Activated naive CD8-positive, alpha-beta T cell treated with anti-CD3 and anti-CD28 coated beads, Interleukin-2, amount 10 ng/mL, durations not matched to agents 7 days and 5 days (primary cell): ENCODE measurements around the gene TGFBR1. TPM values are rescaled to one million over a fixed set of nuclear protein-coding genes. Genes with fewer than 3 reads are reported as not detected.

ENCODE experiments used
- ATAC-seq: fragments of 150-1000 bp; cut with Tn5 transposase; one replicate; pipeline ENCODE4 v1.10.0; 2021; ENCODE audit warnings: low read depth, moderate library complexity
- POLR2A ChIA-PET: fragments of 350-600 bp; sonication (Branson Sonifier 250); formaldehyde crosslinking; loops from one replicate; lab custom pipeline; 2021; ENCODE audit warnings: antibody characterized with exemption; lab: Charles Lee
- DNase-seq: peaks from one replicate; pipeline ENCODE4 v3.0.0; 2021
- H3K27ac Mint-ChIP-seq: one replicate; pipeline ENCODE4 v1.8.0; 2022; ENCODE audit warnings: mild to moderate bottlenecking, mixed read lengths
- H3K27me3 Mint-ChIP-seq: one replicate; pipeline ENCODE4 v1.8.0; 2022; ENCODE audit warnings: mild to moderate bottlenecking, moderate library complexity, mixed read lengths
- H3K36me3 Mint-ChIP-seq: one replicate; pipeline ENCODE4 v1.8.0; 2021; ENCODE audit warnings: mild to moderate bottlenecking, mixed read lengths
- H3K4me1 Mint-ChIP-seq: one replicate; pipeline ENCODE4 v1.8.0; 2021; ENCODE audit warnings: mixed read lengths
- H3K4me3 Mint-ChIP-seq: one replicate; pipeline ENCODE4 v1.8.0; 2022; ENCODE audit warnings: mild to moderate bottlenecking, moderate library complexity, mixed read lengths
- H3K9me3 Mint-ChIP-seq: one replicate; pipeline ENCODE4 v1.8.0; 2021; ENCODE audit warnings: mixed read lengths
- total RNA-seq, 2 experiments: library from RNA; stranded (reverse); gene quantifications; one replicate each; pipeline ENCODE4 v1.2.3, GENCODE V29; 2021

TGFBR1 gene
- total RNA-seq, 2 experiments from 2014 or later = 82.7 to 83.5 TPM

GRCh38 chr9:99147177-99147576 is 42.3 kb downstream of the TGFBR1 start:
- ATAC-seq (no peak), DNase-seq (no peak)
- POLR2A ChIA-PET = interaction anchor here (1.4 kb wide), 1 partner anchor 28 kb away, joined by 4 read pairs; no protein-coding TSS in a partner anchor
- Mint-ChIP-seq H3K4me3 (no peak overlapping the region), H3K27me3 (no peaks in the 10 kb centered on the region), H3K4me1 (peaks cover 38% of the 10 kb centered on the region), H3K27ac (no peak overlapping the region), H3K9me3 (no peaks in the 10 kb centered on the region), H3K36me3 (peaks cover 68% of the 10 kb centered on the region)

GRCh38 chr9:99150451-99151171 is 45.7 kb downstream of the TGFBR1 start:
- no peak for DNase-seq
- H3K4me3 Mint-ChIP-seq = peak overlapping the region; percentile 59

GRCh38 chr9:99154356-99154755 is 49.4 kb downstream of the TGFBR1 start:
- no peak for DNase-seq
- no peaks in the 10 kb centered on the region for H3K9me3 Mint-ChIP-seq
- ATAC-seq = no peak
- peaks cover 34% of the 10 kb centered on the region for H3K36me3 Mint-ChIP-seq
- H3K4me1 Mint-ChIP-seq = peaks cover 26% of the 10 kb centered on the region
- peaks cover 12% of the 10 kb centered on the region for H3K27me3 Mint-ChIP-seq
- no peak overlapping the region for H3K4me3 Mint-ChIP-seq
- no peak overlapping the region for H3K27ac Mint-ChIP-seq
- POLR2A ChIA-PET = no interaction called here

More at GRCh38 chr9:99150451-99151171, 45.7 kb downstream of the TGFBR1 start:
- POLR2A ChIA-PET = interaction anchor here (0.5 to 1.6 kb wide), 6 partner anchors 10 to 138 kb away, joined by 3 to 6 read pairs (median 3); partner anchors contain the start of gene TGFBR1
- Mint-ChIP-seq H3K4me1 (peaks cover 38% of the 10 kb centered on the region), H3K27ac (peak overlapping the region; percentile 72), H3K27me3 (no peaks in the 10 kb centered on the region), H3K36me3 (peaks cover 61% of the 10 kb centered on the region), H3K9me3 (no peaks in the 10 kb centered on the region)
- peak; percentile 89 for ATAC-seq

- no peaks in the 10 kb centered on the region for H3K9me3 Mint-ChIP-seq
- POLR2A ChIA-PET = no interaction called here
- peaks cover 19% of the 10 kb centered on the region for H3K27me3 Mint-ChIP-seq
- H3K4me1 Mint-ChIP-seq = peaks cover 21% of the 10 kb centered on the region
- no peak overlapping the region for H3K27ac Mint-ChIP-seq
- no peak overlapping the region for H3K4me3 Mint-ChIP-seq
- H3K36me3 Mint-ChIP-seq = peaks cover 29% of the 10 kb centered on the region
- ATAC-seq = no peak
- DNase-seq = no peak
These were observed 50.8 kb downstream of the TGFBR1 start for GRCh38 chr9:99155736-99156135.

- Mint-ChIP-seq H3K27me3 (peaks cover 19% of the 10 kb centered on the region), H3K36me3 (peaks cover 10% of the 10 kb centered on the region), H3K9me3 (no peaks in the 10 kb centered on the region), H3K4me1 (peaks cover 21% of the 10 kb centered on the region), H3K27ac (no peak overlapping the region), H3K4me3 (no peak overlapping the region)
- ATAC-seq = no peak
- POLR2A ChIA-PET = no interaction called here
- DNase-seq = no peak
These were observed 53.7 kb downstream of the TGFBR1 start for GRCh38 chr9:99158629-99159028.

- no peak overlapping the region for H3K4me3 Mint-ChIP-seq
- no peaks in the 10 kb centered on the region for H3K9me3 Mint-ChIP-seq
- peaks cover 19% of the 10 kb centered on the region for H3K27me3 Mint-ChIP-seq
- H3K36me3 Mint-ChIP-seq = no peaks in the 10 kb centered on the region
- H3K27ac Mint-ChIP-seq = no peak overlapping the region
- no peak for ATAC-seq
- POLR2A ChIA-PET = interaction anchor here (1.1 kb wide), 1 partner anchor 10 kb away, joined by 3 read pairs; no protein-coding TSS in a partner anchor
- DNase-seq = no peak
- peaks cover 28% of the 10 kb centered on the region for H3K4me1 Mint-ChIP-seq
These were observed 55.3 kb downstream of the TGFBR1 start for GRCh38 chr9:99160173-99160572.

- no peaks in the 10 kb centered on the region for H3K9me3 Mint-ChIP-seq
- no peak overlapping the region for H3K4me3 Mint-ChIP-seq
- ATAC-seq = no peak
- H3K4me1 Mint-ChIP-seq = peaks cover 50% of the 10 kb centered on the region
- H3K36me3 Mint-ChIP-seq = no peaks in the 10 kb centered on the region
- H3K27ac Mint-ChIP-seq = no peak overlapping the region
- no peak for DNase-seq
- POLR2A ChIA-PET = no interaction called here
- peaks cover 10% of the 10 kb centered on the region for H3K27me3 Mint-ChIP-seq
These were observed 57.9 kb downstream of the TGFBR1 start for GRCh38 chr9:99162759-99163364.

- DNase-seq (no peak), ATAC-seq (peak; percentile 86)
- POLR2A ChIA-PET = interaction anchor here (0.6 to 1.3 kb wide), 4 partner anchors 12 to 644 kb away, joined by 3 read pairs; partner anchors contain the start of gene ALG2
- H3K27me3 Mint-ChIP-seq = no peaks in the 10 kb centered on the region
- peak overlapping the region; percentile 84 for H3K27ac Mint-ChIP-seq
- H3K4me3 Mint-ChIP-seq = peak overlapping the region; percentile 60
- no peaks in the 10 kb centered on the region for H3K36me3 Mint-ChIP-seq
- H3K4me1 Mint-ChIP-seq = peaks cover 59% of the 10 kb centered on the region
- no peaks in the 10 kb centered on the region for H3K9me3 Mint-ChIP-seq
These were observed 61.2 kb downstream of the TGFBR1 start for GRCh38 chr9:99166149-99166548.

GRCh38 chr9:99167119-99167518 is 62.2 kb downstream of the TGFBR1 start:
- H3K4me1 Mint-ChIP-seq = peaks cover 65% of the 10 kb centered on the region
- peaks cover 3% of the 10 kb centered on the region for H3K9me3 Mint-ChIP-seq
- H3K36me3 Mint-ChIP-seq = no peaks in the 10 kb centered on the region
- DNase-seq = no peak
- peak; percentile 53 for ATAC-seq
- POLR2A ChIA-PET = interaction anchor here (0.6 to 2.0 kb wide), 5 partner anchors 11 to 306 kb away, joined by 3 to 6 read pairs (median 3); no protein-coding TSS in a partner anchor
- peak overlapping the region; percentile 81 for H3K27ac Mint-ChIP-seq
- H3K4me3 Mint-ChIP-seq = peak overlapping the region; percentile 68
- no peaks in the 10 kb centered on the region for H3K27me3 Mint-ChIP-seq

- POLR2A ChIA-PET = interaction anchor here (0.6 to 2.0 kb wide), 6 partner anchors 10 to 306 kb away, joined by 3 to 6 read pairs (median 3); partner anchors contain the start of gene ALG2
- Mint-ChIP-seq H3K4me3 (peak overlapping the region; percentile 68), H3K36me3 (no peaks in the 10 kb centered on the region), H3K27ac (peak overlapping the region; percentile 81), H3K4me1 (peaks cover 63% of the 10 kb centered on the region), H3K9me3 (peaks cover 3% of the 10 kb centered on the region), H3K27me3 (no peaks in the 10 kb centered on the region)
- DNase-seq = no peak
- peak; percentile 51 for ATAC-seq
These were observed 62.8 kb downstream of the TGFBR1 start for GRCh38 chr9:99167694-99168093.

GRCh38 chr9:99169086-99169485 is 64.2 kb downstream of the TGFBR1 start:
- POLR2A ChIA-PET = no interaction called here
- no peaks in the 10 kb centered on the region for H3K27me3 Mint-ChIP-seq
- peaks cover 3% of the 10 kb centered on the region for H3K9me3 Mint-ChIP-seq
- H3K36me3 Mint-ChIP-seq = no peaks in the 10 kb centered on the region
- peaks cover 62% of the 10 kb centered on the region for H3K4me1 Mint-ChIP-seq
- no peak overlapping the region for H3K27ac Mint-ChIP-seq
- H3K4me3 Mint-ChIP-seq = no peak overlapping the region
- no peak for ATAC-seq
- DNase-seq = no peak

GRCh38 chr9:99169982-99170761 is 65.3 kb downstream of the TGFBR1 start:
- no peaks in the 10 kb centered on the region for H3K27me3 Mint-ChIP-seq
- no peaks in the 10 kb centered on the region for H3K36me3 Mint-ChIP-seq
- H3K4me3 Mint-ChIP-seq = no peak overlapping the region
- DNase-seq (no peak), ATAC-seq (no peak)
- POLR2A ChIA-PET = no interaction called here
- peaks cover 3% of the 10 kb centered on the region for H3K9me3 Mint-ChIP-seq
- H3K27ac Mint-ChIP-seq = no peak overlapping the region
- peaks cover 54% of the 10 kb centered on the region for H3K4me1 Mint-ChIP-seq
